HepG2 (cell line): ENCODE measurements around the gene CAMSAP2. TPM values are rescaled to one million over a fixed set of nuclear protein-coding genes. Genes with fewer than 3 reads are reported as not detected.

Source experiments
- ATAC-seq: fragments of 200-7000 bp; cut with Tn5 transposase; 3 replicates; pipeline ENCODE4 v1.9.1; 2020; ENCODE audit warnings: mild to moderate bottlenecking, moderate library complexity
- BruUV-seq: library from RNA; stranded (reverse); fragments of 400-500 nt; replicated peaks from 2 replicates; lab custom pipeline; 2021; lab: Mats Ljungman, UMichigan
- CTCF ChIA-PET: fragments of 300-600 bp; formaldehyde crosslinking; extraction: SDS; loops from one replicate; lab custom pipeline; 2021; ENCODE audit warnings: low total read pairs, inconsistent platforms, low intra/inter-chr PET ratio; lab: Yijun Ruan, JAX
- POLR2A ChIA-PET: fragments of 350-600 bp; sonication (Branson Sonifier 250); formaldehyde crosslinking; loops from one replicate; lab custom pipeline; 2020; ENCODE audit warnings: antibody characterized with exemption, inconsistent platforms; lab: Yijun Ruan, JAX
- DNase-seq: peaks from one replicate; pipeline ENCODE4 v3.0.0-alpha.2; 2015; ENCODE audit warnings: low spot score
- FAIRE-seq: peaks from 3 replicates; lab custom pipeline; 2011; peaks lifted over from hg19 to GRCh38; lab: Jason Lieb, UNC
- H2AFZ ChIP-seq: one replicate; pipeline ENCODE4 v1.6.1; 2011; ENCODE audit warnings: low read length, inconsistent platforms
- H3K27ac ChIP-seq: fragments of 300-600 bp; 3 replicates; pipeline ENCODE4 v1.8.0; 2011; ENCODE audit warnings: mixed run types, mild to moderate bottlenecking, mixed read lengths, low read length, inconsistent platforms; ENCODE audit not compliant: insufficient read depth; ENCODE audit errors: extremely low read length
- H3K27me3 ChIP-seq, 2 experiments: fragments of 200-600 bp in 1 of 2; 2 replicates in 1 of 2; 3 replicates in 1 of 2; pipeline versions ENCODE4 v1.6.0 to v1.8.0; 2011; ENCODE audit warnings: low read length in 2 of 2, mild to moderate bottlenecking in 2 of 2, moderate library complexity in 2 of 2, inconsistent platforms in 1 of 2; ENCODE audit not compliant: insufficient read depth in 2 of 2, control insufficient read depth in 1 of 2
- H3K36me3 ChIP-seq, 2 experiments: fragments of 200-600 bp in 1 of 2; replicated peaks in 1 of 2; 2 replicates in 1 of 2; 3 replicates in 1 of 2; pipeline versions ENCODE4 v1.5.1 to v1.8.0; 2011; ENCODE audit warnings: low read length in 2 of 2, inconsistent platforms in 1 of 2; ENCODE audit not compliant: insufficient read depth in 2 of 2, control insufficient read depth in 1 of 2
- H3K4me1 ChIP-seq: 2 replicates; pipeline ENCODE4 v1.5.1; 2012; ENCODE audit warnings: low read length, inconsistent platforms; ENCODE audit not compliant: insufficient read depth
- H3K4me2 ChIP-seq: 2 replicates; pipeline ENCODE4 v1.6.0; 2011; ENCODE audit warnings: low read depth, low read length, inconsistent platforms
- H3K4me3 ChIP-seq, 3 experiments: fragments of 200-600 bp in 1 of 3; sonication (generic), shearing (Covaris generic) in 1 of 3; replicated peaks in 1 of 3; 2 replicates each; pipeline ENCODE4 v1.5.1; 2011 to 2016; ENCODE audit warnings: low read length in 3 of 3, inconsistent platforms in 2 of 3, low read depth in 2 of 3, mild to moderate bottlenecking in 2 of 3, control low read depth in 1 of 3, mixed read lengths in 1 of 3; ENCODE audit not compliant: insufficient read depth in 1 of 3
- H3K79me2 ChIP-seq: one replicate; pipeline ENCODE4 v1.6.1; 2011; ENCODE audit warnings: low read length, inconsistent platforms; ENCODE audit not compliant: insufficient read depth
- H3K9ac ChIP-seq: 2 replicates; pipeline ENCODE4 v1.6.0; 2011; ENCODE audit warnings: mild to moderate bottlenecking, low read depth, low read length, inconsistent platforms; ENCODE audit not compliant: insufficient read depth
- H3K9me3 ChIP-seq: 2 replicates; pipeline ENCODE4 v1.5.1; 2012; ENCODE audit warnings: mild to moderate bottlenecking, low read length
- H4K20me1 ChIP-seq: 2 replicates; pipeline ENCODE4 v1.6.0; 2011; ENCODE audit warnings: inconsistent platforms, mild to moderate bottlenecking, low read length, moderate library complexity; ENCODE audit not compliant: insufficient read depth
- AGO2 ChIP-seq: fragments of 200-400 bp; formaldehyde crosslinking; optimal IDR thresholded peaks from 2 replicates; pipeline ENCODE3; 2017; ENCODE audit warnings: mild to moderate bottlenecking, low read depth, low read length, moderate library complexity
- ARHGAP35 ChIP-seq: sonication (generic); formaldehyde crosslinking; IDR thresholded peaks from 2 replicates; pipeline ENCODE4 v1.9.0; 2022; ENCODE audit warnings: mild to moderate bottlenecking, inconsistent platforms, moderate library complexity, missing genetic modification reagents, borderline replicate concordance
- HDAC2 ChIP-seq: sonication (generic); formaldehyde crosslinking; IDR thresholded peaks from 2 replicates; pipeline ENCODE4 v1.4.0; 2020; ENCODE audit warnings: missing genetic modification reagents
- JUNB ChIP-seq: sonication (generic); formaldehyde crosslinking; IDR thresholded peaks from 2 replicates; pipeline ENCODE4 v1.8.0; 2022; ENCODE audit warnings: missing genetic modification reagents, mild to moderate bottlenecking, borderline replicate concordance
- MAFF ChIP-seq: IDR thresholded peaks from 2 replicates; pipeline ENCODE4 v1.6.1; 2011; ENCODE audit warnings: low read depth, low read length, improper control_type of control experiment
- NR2F6 ChIP-seq, 2 experiments: IDR thresholded peaks; 2 replicates each; pipeline ENCODE4 v1.6.1; 2016; ENCODE audit warnings: antibody characterized with exemption in 1 of 2, mild to moderate bottlenecking in 1 of 2
- NRL ChIP-seq: sonication (generic); formaldehyde crosslinking; IDR thresholded peaks from 2 replicates; pipeline ENCODE4 v1.5.0; 2020; ENCODE audit warnings: missing genetic modification reagents, mild to moderate bottlenecking, moderate library complexity, borderline replicate concordance
- REL ChIP-seq: sonication (generic); formaldehyde crosslinking; conservative IDR thresholded peaks from 2 replicates; pipeline ENCODE4 v1.8.0; 2022; ENCODE audit warnings: mild to moderate bottlenecking, missing genetic modification reagents, moderate library complexity
- REPIN1 ChIP-seq: sonication (generic); formaldehyde crosslinking; IDR thresholded peaks from 2 replicates; pipeline ENCODE4 v1.8.0; 2022; ENCODE audit warnings: missing genetic modification reagents, low read depth, mild to moderate bottlenecking, borderline replicate concordance
- TAF1 ChIP-seq: sonication (generic); formaldehyde crosslinking; IDR thresholded peaks from 2 replicates; pipeline ENCODE4 v1.4.0; 2020; ENCODE audit warnings: missing genetic modification reagents
- YEATS4 ChIP-seq: sonication (generic); formaldehyde crosslinking; IDR thresholded peaks from 2 replicates; pipeline ENCODE4 v1.4.0; 2020; ENCODE audit warnings: missing genetic modification reagents, borderline replicate concordance
- ZKSCAN8 ChIP-seq: IDR thresholded peaks from 2 replicates; pipeline ENCODE4 v1.6.1; 2016; ENCODE audit warnings: borderline replicate concordance, missing genetic modification reagents, missing compliant biosample characterization
- ZNF703 ChIP-seq: sonication (generic); formaldehyde crosslinking; IDR thresholded peaks from 2 replicates; pipeline ENCODE4 v1.5.1; 2020; ENCODE audit warnings: missing genetic modification reagents, mild to moderate bottlenecking, moderate library complexity, borderline replicate concordance
- WGBS: methylation state at CpG from one replicate; pipeline ENCODE4 v1.1.6; 2017; ENCODE audit warnings: low lambda C conversion rate; 5-methylcytosine and 5-hydroxymethylcytosine counted together
- in situ Hi-C: cut with HindIII; loops from 2 replicates; pipeline ENCODE4 v1.10.0; 2017; ENCODE audit warnings: low pct_unique_long_range_greater_than_20kb; ENCODE audit not compliant: extremely low pct_ligation_motif_present
- intact Hi-C: fragments of 100-400 bp; cut with micrococcal nuclease; formaldehyde crosslinking; loops from one replicate; pipeline ENCODE4 v1.10.0; 2022; ENCODE audit not compliant: unreplicated experiment
- polyA plus RNA-seq, 8 experiments: library from polyadenylated mRNA; depleted of rRNA in 3 of 8; stranded (reverse) in 7 of 8; unstranded in 1 of 8; fragments of >200 nt; fragmentation: Illumina TruSeq in 4 of 8; extraction: Trizol in 4 of 8; gene quantifications; 2 replicates each; pipeline versions ENCODE4 v1.2.1 to v1.2.3, GENCODE V29; 2011 to 2016; ENCODE audit warnings: low read depth in 4 of 8, missing spikeins in 1 of 8, mixed read lengths in 1 of 8; ENCODE audit not compliant: insufficient read depth in 1 of 8
- total RNA-seq, 5 experiments: library from RNA; depleted of rRNA; stranded (reverse); fragments of >200 nt; fragmentation: Illumina TruSeq; extraction: Trizol; gene quantifications; 2 replicates each; pipeline ENCODE4 v1.2.3, GENCODE V29; 2016; ENCODE audit warnings: low read depth in 1 of 5
- TF ChIP-seq, protein P1 (sequence below): IDR thresholded peaks from 2 replicates; pipeline ENCODE4 v1.6.1; 2016; ENCODE audit warnings: mild to moderate bottlenecking, missing biosample characterization, missing genetic modification reagents

Gene CAMSAP2
- total and polyA plus RNA-seq, 2 of the 13 experiments (the other 11 are each of a cell fraction or from before 2014, with no cell fraction given) = 3.4 to 8.2 TPM

DNA sequence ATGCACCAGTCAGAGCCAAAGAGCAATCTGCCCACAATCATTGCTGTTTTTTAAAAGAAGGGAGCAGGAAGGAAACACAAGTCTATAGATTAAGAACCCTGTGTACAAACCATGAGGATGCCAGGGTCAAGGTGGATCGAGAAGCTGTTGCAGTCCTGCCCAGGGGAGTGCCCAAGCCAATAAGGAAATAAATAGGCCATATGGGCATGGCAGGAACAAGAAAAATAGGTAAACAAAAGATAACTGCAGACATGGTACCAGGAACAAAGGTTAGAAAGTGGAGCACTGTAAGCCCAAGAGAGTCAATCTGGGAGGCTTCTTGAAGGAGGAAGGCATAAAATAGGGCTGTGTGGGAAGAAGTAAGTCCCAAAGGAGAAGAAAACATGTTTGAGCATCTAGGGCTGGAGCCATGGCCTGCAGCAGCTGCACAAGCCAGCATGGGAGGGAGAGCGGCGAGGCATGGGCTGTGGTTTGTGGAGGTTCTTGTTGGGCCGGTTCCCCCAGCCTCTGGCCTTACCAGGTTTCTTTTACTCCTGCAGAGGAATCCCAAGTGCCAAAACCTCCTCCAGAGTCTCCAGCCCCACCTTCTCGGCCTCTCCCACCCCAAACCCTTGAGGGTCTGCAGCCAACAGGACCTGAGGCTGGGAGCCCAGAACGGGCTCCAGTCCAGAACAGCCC, 169.6 kb downstream of the CAMSAP2 start:
- H3K27me3 ChIP-seq = no peaks in the 10 kb centered on the region
- TF ChIP-seq AGO2 = peak; percentile 23
- no peak for TF ChIP-seq MAFF
- no peak for TF ChIP-seq ZNF703 (CRISPR knock-in tag)
- TF ChIP-seq, all 625 proteins: peak for 1
- Histone ChIP-seq H3K9me3 (no peaks in the 10 kb centered on the region), H3K27ac (no peak overlapping the region), H4K20me1 (no peaks in the 10 kb centered on the region), H3K4me1 (peaks cover 52% of the 10 kb centered on the region), H3K9ac (no peak overlapping the region), H3K36me3 (peaks cover 12 to 31% of the 10 kb centered on the region in 2 experiments; a peak in 4 of 5 replicates), H3K79me2 (no peaks in the 10 kb centered on the region), H3K4me3 (no peak overlapping the region), H2AFZ (no peak overlapping the region), H3K4me2 (no peak overlapping the region)
- 97% methylated on average over 5 of the region's 6 CpGs for WGBS
- DNase-seq (no peak), ATAC-seq (no peak), FAIRE-seq (no peak)
- in situ Hi-C loops (no loop called here), intact Hi-C loops (no loop called here)
- CTCF ChIA-PET = interaction anchor here (1.5 kb wide), 1 partner anchor 17 kb away, joined by 14 read pairs; no protein-coding TSS in a partner anchor
- no TSS peak for BruUV-seq
- POLR2A ChIA-PET = interaction anchor here (1.0 to 4.6 kb wide), 8 partner anchors 9 to 239 kb away, joined by 3 to 129 read pairs (median 8); partner anchors contain the start of gene INAVA

DNA sequence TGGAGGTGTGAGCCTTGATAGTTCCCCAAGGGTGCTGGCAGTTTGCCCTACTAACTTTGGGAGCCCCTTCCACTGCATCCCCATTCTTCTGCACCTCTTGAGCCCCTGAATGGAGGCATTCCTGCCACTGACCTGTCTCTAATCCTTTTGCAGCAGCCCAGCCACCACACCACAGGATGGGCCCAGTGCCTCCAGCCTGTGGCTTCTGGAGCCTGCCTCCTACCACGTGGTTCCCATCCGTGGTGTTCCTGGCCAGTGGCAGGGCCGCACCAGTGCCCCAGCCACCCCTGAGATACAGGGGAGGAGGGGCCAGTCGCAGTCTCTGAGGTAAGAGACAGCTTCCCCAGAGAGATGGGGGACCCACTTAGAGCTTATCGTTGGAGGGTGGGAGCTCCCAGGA, 170.4 kb downstream of the CAMSAP2 start:
- CTCF ChIA-PET = no interaction called here
- FAIRE-seq = no peak
- WGBS = 93% methylated on average over 5 of the region's 5 CpGs
- H3K4me3 ChIP-seq = no peak overlapping the region
- no peaks in the 10 kb centered on the region for H3K9me3 ChIP-seq
- POLR2A ChIA-PET = interaction anchor here (1.3 to 2.7 kb wide), 2 partner anchors 8 to 13 kb away, joined by 4 to 9 read pairs; no protein-coding TSS in a partner anchor
- H2AFZ ChIP-seq = no peak overlapping the region
- H3K36me3 ChIP-seq = peaks cover 12 to 32% of the 10 kb centered on the region in 2 experiments; a peak in 4 of 5 replicates
- TF ChIP-seq TAF1 (CRISPR knock-in tag) = no peak
- TF ChIP-seq JUNB = no peak
- TF ChIP-seq, protein P1, sequence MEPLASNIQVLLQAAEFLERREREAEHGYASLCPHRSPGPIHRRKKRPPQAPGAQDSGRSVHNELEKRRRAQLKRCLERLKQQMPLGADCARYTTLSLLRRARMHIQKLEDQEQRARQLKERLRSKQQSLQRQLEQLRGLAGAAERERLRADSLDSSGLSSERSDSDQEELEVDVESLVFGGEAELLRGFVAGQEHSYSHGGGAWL (CRISPR knock-in tag) = no peak
- TF ChIP-seq ARHGAP35 (CRISPR knock-in tag) = no peak
- TF ChIP-seq NRL = no peak
- TF ChIP-seq ZKSCAN8 (CRISPR knock-in tag) = no peak
- no peak for TF ChIP-seq NR2F6 (IDR thresholded peaks at IDR 0.05)
- no peak for TF ChIP-seq NR2F6 (CRISPR knock-in tag; IDR thresholded peaks at IDR 0.05)
- TF ChIP-seq REPIN1 (CRISPR knock-in tag) = no peak
- no peak for TF ChIP-seq HDAC2 (CRISPR knock-in tag)
- TF ChIP-seq YEATS4 (CRISPR knock-in tag) = no peak
- no peak for TF ChIP-seq REL (CRISPR knock-in tag)
- H3K4me1 ChIP-seq = peaks cover 52% of the 10 kb centered on the region
- H3K4me2 ChIP-seq = no peak overlapping the region
- H3K79me2 ChIP-seq = no peaks in the 10 kb centered on the region
- H3K27ac ChIP-seq = no peak overlapping the region
- no peak overlapping the region for H3K9ac ChIP-seq
- no peak for ATAC-seq
- intact Hi-C loops (no loop called here), in situ Hi-C loops (no loop called here)
- no peaks in the 10 kb centered on the region for H3K27me3 ChIP-seq
- no TSS peak for BruUV-seq
- H4K20me1 ChIP-seq = no peaks in the 10 kb centered on the region
- no peak for DNase-seq
